ENCODE results near the gene RAI1. TPM values are rescaled to one million over a fixed set of nuclear protein-coding genes. Genes with fewer than 3 reads are reported as not detected.

The RAI1 gene
- total and polyA plus RNA-seq, 2 of the 13 experiments (the other 11 are each of a cell fraction or from before 2014, with no cell fraction given) = 3.4 to 5.2 TPM

DNA sequence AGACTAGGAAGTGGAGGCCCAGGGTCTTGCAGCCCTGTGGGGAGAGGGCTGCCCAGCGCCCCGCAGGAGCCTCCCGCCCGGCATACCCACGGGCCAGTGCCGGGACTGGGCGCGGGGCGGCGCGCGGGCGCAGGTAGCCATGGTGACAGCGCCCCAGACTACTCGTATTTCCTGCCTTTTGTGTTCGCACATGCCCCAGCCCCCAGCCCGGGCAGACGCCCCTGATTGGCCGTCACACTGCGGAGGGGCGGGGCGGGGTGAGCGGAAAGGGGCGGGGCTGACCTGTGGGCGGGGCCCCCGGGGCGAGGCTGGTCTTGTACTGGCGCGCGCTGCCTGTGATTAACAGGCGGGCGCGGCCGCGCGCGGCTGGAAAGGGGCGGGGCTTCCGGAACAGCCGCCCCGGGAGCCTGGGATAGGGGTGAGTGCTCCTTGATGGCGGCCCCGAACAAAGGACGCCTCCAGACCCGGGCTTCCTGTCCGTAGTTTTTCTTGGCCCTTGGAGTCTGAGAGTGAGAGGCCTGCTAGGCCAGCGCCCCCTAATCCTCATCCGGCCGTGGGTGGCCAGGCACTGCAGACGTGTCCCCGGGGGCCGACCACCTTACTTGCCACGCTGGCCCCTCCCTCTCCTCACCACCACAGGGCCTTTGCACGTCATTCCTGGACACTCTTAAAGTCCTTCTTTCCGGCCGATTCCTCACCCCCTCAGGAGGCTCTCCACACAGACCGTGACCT is 71.0 kb downstream of the RAI1 start (continued):
- TF ChIP-seq, protein P1, sequence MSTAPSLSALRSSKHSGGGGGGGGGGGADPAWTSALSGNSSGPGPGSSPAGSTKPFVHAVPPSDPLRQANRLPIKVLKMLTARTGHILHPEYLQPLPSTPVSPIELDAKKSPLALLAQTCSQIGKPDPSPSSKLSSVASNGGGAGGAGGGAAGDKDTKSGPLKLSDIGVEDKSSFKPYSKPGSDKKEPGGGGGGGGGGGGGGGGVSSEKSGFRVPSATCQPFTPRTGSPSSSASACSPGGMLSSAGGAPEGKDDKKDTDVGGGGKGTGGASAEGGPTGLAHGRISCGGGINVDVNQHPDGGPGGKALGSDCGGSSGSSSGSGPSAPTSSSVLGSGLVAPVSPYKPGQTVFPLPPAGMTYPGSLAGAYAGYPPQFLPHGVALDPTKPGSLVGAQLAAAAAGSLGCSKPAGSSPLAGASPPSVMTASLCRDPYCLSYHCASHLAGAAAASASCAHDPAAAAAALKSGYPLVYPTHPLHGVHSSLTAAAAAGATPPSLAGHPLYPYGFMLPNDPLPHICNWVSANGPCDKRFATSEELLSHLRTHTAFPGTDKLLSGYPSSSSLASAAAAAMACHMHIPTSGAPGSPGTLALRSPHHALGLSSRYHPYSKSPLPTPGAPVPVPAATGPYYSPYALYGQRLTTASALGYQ (CRISPR knock-in tag; IDR thresholded peaks at IDR 0.05) = no peak
- TF ChIP-seq NR2F2 (IDR thresholded peaks at IDR 0.05; ENCODE audit: borderline replicate concordance, low read depth) = no peak
- TF ChIP-seq ZNF263 (CRISPR knock-in tag; IDR thresholded peaks at IDR 0.05) = peak; percentile 89
- no peak for TF ChIP-seq MZF1 (CRISPR knock-in tag; IDR thresholded peaks at IDR 0.05; ENCODE audit: borderline replicate concordance)
- no peak for TF ChIP-seq HMG20B (CRISPR knock-in tag; conservative IDR thresholded peaks at IDR 0.05)
- no peak for TF ChIP-seq NONO (IDR thresholded peaks at IDR 0.05)
- TF ChIP-seq NONO (CRISPR knock-in tag; conservative IDR thresholded peaks at IDR 0.05) = no peak
- no peak for TF ChIP-seq TBP (CRISPR knock-in tag; IDR thresholded peaks at IDR 0.05)
- TF ChIP-seq, protein P2, sequence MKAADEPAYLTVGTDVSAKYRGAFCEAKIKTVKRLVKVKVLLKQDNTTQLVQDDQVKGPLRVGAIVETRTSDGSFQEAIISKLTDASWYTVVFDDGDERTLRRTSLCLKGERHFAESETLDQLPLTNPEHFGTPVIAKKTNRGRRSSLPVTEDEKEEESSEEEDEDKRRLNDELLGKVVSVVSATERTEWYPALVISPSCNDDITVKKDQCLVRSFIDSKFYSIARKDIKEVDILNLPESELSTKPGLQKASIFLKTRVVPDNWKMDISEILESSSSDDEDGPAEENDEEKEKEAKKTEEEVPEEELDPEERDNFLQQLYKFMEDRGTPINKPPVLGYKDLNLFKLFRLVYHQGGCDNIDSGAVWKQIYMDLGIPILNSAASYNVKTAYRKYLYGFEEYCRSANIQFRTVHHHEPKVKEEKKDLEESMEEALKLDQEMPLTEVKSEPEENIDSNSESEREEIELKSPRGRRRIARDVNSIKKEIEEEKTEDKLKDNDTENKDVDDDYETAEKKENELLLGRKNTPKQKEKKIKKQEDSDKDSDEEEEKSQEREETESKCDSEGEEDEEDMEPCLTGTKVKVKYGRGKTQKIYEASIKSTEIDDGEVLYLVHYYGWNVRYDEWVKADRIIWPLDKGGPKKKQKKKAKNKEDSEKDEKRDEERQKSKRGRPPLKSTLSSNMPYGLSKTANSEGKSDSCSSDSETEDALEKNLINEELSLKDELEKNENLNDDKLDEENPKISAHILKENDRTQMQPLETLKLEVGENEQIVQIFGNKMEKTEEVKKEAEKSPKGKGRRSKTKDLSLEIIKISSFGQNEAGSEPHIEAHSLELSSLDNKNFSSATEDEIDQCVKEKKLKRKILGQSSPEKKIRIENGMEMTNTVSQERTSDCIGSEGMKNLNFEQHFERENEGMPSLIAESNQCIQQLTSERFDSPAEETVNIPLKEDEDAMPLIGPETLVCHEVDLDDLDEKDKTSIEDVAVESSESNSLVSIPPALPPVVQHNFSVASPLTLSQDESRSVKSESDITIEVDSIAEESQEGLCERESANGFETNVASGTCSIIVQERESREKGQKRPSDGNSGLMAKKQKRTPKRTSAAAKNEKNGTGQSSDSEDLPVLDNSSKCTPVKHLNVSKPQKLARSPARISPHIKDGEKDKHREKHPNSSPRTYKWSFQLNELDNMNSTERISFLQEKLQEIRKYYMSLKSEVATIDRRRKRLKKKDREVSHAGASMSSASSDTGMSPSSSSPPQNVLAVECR (CRISPR knock-in tag; IDR thresholded peaks at IDR 0.05; ENCODE audit: borderline replicate concordance) = peak; percentile 67; the same call in 1 of the 2 replicates
- 0 out of 2 replicates have a peak, but pooled peaks have one; percentile 19 for TF ChIP-seq YEATS4 (CRISPR knock-in tag; IDR thresholded peaks at IDR 0.05; ENCODE audit: borderline replicate concordance)
- TF ChIP-seq, protein P3, sequence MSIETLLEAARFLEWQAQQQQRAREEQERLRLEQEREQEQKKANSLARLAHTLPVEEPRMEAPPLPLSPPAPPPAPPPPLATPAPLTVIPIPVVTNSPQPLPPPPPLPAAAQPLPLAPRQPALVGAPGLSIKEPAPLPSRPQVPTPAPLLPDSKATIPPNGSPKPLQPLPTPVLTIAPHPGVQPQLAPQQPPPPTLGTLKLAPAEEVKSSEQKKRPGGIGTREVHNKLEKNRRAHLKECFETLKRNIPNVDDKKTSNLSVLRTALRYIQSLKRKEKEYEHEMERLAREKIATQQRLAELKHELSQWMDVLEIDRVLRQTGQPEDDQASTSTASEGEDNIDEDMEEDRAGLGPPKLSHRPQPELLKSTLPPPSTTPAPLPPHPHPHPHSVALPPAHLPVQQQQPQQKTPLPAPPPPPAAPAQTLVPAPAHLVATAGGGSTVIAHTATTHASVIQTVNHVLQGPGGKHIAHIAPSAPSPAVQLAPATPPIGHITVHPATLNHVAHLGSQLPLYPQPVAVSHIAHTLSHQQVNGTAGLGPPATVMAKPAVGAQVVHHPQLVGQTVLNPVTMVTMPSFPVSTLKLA (IDR thresholded peaks at IDR 0.05) = peak; percentile 45; the same call in 1 of the 2 replicates
- TF ChIP-seq EP300 (IDR thresholded peaks at IDR 0.05; ENCODE audit: low read depth in 2 of 2, low read length in 2 of 2) = no peak
- no peak for TF ChIP-seq EP300 (CRISPR knock-in tag; IDR thresholded peaks at IDR 0.05; ENCODE audit: borderline replicate concordance)
- TF ChIP-seq, protein P4, sequence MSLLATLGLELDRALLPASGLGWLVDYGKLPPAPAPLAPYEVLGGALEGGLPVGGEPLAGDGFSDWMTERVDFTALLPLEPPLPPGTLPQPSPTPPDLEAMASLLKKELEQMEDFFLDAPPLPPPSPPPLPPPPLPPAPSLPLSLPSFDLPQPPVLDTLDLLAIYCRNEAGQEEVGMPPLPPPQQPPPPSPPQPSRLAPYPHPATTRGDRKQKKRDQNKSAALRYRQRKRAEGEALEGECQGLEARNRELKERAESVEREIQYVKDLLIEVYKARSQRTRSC (CRISPR knock-in tag; IDR thresholded peaks at IDR 0.05; ENCODE audit: low read depth) = no peak
- TF ChIP-seq ZNF629 (CRISPR knock-in tag; conservative IDR thresholded peaks at IDR 0.05) = peak; percentile 94
- TF ChIP-seq SCMH1 (CRISPR knock-in tag; IDR thresholded peaks at IDR 0.05; ENCODE audit: borderline replicate concordance) = no peak
- peak; percentile 60; the same call in 1 of the 2 replicates for TF ChIP-seq PHF21A (CRISPR knock-in tag; IDR thresholded peaks at IDR 0.05)
- TF ChIP-seq ATRX (CRISPR knock-in tag; IDR thresholded peaks at IDR 0.05; ENCODE audit: borderline replicate concordance) = no peak
- TF ChIP-seq SMAD9 (CRISPR knock-in tag; IDR thresholded peaks at IDR 0.05) = no peak
- TF ChIP-seq ELF4 (CRISPR knock-in tag; IDR thresholded peaks at IDR 0.05; ENCODE audit: borderline replicate concordance) = peak; percentile 37; the same call in 1 of the 2 replicates
- no peak for TF ChIP-seq ZBTB20 (CRISPR knock-in tag; IDR thresholded peaks at IDR 0.05; ENCODE audit: borderline replicate concordance, low read depth)
- peak; percentile 66 for TF ChIP-seq YY1 (IDR thresholded peaks at IDR 0.05; ENCODE audit: insufficient read depth, insufficient replicate concordance, low read depth, low read length)

All from HepG2 (cell line).